GM19023 (cell line): ENCODE data around the gene PYGO1.
A peak's percentile ranks its signal among the peaks of the same experiment; 100 is the strongest.
"Not testable (repeated sequence)": the region's sequence is repeated elsewhere in the genome, so short reads cannot be mapped to it uniquely, and the experiment has no call there.

Source experiments
- ATAC-seq: cut with Tn5 transposase; IDR thresholded peaks from one replicate; pipeline ENCODE4 v1.9.1; 2021; ENCODE audit warnings: mild to moderate bottlenecking, moderate library complexity; ENCODE audit not compliant: unreplicated experiment

Gene PYGO1

DNA sequence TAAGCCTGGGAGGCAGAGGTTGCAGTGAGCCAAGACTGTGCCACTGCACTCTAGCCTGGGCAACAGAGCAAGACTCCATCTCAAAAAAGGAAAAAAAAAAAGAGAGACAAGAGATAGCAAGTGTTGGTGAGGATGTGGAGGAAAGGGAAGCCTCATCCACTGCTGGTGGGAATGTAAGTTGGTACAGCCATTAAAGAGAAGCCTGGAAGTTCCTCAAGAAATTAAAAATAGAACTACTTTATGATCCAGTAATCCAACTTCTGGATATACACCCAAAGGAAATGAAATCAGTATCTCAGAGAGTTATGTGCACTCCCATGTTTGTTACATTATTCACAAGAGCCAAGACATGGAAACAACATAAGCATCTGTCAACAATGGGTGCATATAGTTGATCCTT is 14.9 kb downstream of the PYGO1 start:
- no peak for ATAC-seq

DNA sequence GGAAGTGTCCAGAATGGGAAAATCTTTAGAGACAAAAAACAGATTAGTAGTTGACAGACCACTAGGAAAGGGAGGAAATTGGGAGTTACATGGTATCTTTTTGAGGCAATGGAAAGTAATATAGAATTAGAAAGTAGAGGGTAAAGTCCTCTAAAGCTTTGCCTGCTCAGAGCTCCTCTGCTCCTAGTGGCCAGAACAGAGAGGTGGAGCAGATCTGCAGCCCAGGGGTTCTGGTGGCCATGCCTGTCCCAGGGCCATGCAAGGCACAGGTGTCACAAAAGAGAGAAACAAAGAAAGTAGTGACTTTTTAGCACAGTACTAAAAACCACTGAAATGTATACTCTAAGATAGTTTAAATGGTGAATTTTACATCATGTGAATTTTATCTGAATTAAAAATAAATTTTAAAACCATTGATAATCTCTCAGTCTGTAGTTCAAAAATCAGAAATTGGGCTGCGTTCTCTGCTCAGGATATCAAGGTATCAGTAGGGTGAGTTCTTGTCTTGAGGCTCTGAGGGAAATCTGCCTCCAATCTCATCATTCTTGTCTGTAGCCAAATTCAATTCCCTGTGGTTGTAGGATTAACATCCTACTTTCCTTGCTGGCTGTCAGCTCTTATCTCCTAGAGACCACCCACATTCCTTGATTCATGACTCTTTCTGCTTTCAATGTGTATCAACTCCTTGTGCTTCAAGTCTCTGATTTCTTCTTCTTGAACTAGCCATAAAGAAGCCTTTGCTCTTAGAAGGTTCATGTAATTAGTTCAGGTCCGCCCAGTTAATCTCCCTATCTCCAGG is 23.6 kb downstream of the PYGO1 start:
- no peak for ATAC-seq

DNA sequence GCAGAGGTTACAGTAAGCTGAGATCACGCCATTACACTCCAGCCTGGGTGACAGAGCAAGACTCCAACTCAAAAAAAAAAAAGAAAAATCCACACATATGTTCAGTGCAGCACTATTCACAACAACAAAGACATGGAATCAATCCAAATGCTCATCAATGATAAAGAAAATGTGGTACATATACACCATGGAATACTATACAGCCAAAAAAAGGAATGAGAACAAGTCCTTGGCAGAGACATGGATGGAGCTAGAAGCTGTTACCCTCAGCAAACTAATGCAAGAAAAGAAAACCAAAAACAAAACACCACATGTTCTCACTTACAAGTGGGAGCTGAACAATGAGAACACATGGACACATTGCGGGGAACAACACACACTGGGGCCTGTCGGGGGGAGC is 25.5 kb downstream of the PYGO1 start:
- no peak for ATAC-seq

DNA sequence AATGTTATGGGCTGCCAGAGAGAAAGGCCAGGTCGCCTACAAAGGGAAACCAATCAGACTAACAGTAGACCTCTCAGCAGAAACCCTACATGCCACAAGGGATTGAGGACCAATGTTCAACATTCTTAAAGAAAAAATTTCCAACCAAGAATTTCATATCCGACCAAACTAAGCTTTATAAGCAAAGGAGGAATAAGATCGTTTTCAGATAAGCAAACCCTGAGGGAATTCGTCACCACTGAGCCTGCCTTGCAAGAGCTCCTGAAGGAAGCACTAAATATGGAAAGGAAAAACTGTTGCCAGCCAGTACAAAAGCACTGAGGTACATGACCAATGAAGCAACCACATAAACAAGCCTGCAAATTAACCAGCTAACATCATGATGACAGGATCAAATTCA is 33.1 kb downstream of the PYGO1 start:
- ATAC-seq: no peak

DNA sequence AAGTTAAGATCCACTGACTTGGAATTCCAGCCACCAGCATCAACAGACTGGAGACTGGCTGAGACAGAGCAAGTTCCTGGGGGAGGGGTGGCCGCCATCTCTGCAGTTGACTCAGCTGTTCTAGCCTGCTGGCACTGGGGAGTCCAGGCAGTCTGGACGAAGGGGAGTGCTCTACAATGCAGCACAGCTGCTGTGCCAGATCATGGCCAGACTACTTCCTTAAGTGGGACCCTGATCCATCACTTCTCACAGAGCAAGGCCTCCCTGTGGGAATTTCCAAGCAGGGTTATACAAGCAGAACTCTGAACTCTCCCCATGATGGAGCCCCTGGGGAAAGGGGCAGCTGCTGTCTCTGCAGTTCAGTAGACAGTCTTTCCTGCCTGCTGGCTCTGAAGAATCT is 35.2 kb downstream of the PYGO1 start:
- ATAC-seq: no peak

DNA sequence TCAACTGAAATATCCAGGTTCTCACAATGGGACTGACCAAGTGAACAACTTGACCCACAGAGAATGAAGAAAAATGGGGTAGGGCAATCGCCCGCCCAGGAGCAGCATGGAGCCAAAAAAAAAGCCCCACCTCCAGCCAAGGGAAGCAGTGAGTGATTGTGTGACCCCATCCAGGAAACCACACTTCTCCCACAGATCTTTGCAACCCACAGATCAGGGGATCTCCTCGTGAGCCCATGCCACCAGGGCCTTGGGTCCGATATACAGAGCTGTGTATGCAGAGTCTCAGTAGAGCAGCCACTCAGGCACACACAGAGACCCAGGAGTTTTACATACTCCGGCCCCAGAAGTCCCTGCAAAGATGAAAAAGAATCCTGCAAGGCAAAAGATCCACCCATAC is 35.7 kb downstream of the PYGO1 start:
- ATAC-seq: no peak

DNA sequence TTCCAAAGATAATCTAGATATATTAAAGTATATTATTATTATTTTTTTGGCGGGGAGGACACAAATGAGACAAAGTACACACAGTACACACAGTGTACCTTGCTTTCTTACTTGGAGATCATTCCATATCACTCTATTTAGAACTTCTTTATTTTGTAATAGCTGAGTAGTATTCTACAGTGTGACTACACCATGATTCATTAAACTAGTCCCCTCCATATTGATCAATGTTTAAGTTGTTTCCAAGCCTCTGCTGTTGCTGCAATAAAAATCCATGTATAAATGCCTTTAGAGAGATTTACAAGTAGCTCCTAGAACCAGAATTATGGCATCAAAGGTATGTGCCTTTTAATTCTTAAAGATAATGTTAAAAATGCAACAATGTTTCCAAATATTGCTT is 38.8 kb downstream of the PYGO1 start:
- ATAC-seq: no peak

DNA sequence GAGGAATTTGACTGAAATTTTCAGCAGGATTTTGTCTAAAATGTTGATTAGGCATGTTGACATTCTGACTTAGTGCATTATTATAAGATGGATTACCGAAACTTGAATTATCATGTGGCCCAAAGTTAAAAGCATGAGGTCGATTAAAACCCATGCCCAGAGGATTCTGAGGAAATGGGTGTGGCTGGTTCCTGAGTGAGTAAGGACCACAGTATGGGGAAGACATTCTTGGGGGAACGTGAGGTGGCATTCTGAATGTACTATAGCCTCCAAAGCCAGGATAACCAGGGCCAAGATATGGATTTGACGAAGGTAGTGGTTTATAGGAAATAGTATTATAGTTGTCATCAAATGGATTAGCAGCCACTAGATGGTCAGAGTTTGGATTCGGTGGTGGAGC is 41.4 kb downstream of the PYGO1 start:
- ATAC-seq: no peak

DNA sequence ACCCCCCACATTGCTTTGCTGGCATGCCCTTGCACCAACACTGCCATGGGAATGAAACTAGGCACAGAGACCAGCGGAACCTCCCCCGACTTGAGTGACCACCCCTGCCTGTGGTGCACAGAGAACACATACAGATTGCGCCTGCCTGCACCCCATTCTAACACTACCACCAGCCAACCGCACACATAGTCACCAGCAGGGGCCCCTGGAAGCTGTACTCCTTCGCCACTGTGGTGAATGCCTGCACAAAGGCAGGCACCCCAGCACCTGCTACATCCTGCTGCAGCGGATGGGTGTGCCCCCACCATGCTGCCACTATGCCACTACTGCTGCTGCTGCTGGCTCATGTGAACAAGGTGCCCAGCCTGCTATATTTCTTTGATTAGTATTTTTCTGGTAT is 52.7 kb downstream of the PYGO1 start:
- ATAC-seq: no peak

DNA sequence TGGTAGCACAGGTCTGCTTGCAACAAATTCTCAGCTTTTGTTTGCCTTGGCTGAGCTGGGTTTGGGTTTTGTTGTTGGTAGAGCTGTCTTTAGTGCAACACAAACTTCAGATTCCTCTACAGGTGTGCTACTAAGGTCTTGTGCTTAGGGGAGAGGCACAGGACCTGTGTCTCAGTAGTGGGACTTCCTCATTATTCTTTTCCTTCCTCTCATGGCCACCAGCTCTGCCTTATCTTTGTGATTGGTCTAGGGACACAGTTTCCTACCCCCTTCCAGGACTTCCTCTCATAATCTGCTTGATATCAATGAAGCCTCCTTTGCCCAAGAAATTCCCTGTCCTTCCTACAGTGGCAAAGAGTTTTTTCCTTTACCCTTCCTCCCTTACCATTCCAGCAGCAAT is 55.2 kb downstream of the PYGO1 start:
- no peak for ATAC-seq

DNA sequence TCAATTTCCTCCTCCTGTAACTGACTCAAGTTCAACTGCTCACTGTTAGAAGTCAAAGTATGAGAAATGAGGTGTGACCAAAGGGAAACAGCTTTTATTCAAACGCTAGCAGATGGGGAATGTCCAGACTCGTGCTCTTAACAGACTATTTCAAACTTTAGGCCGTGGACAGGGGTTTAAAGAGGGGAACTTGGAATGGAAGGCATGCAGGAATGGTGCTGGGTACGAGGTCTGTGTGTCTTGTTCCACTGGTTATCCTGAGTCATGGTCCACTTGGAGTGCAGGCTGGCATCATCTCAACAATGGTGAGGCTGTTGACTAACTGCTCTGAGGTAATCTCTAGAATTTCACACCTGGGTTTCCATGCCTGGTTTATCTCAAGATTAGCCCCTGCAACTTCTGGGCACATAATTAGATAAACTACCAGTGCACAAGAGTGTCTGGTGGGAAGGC is 57.3 kb downstream of the PYGO1 start:
- ATAC-seq: no peak

DNA sequence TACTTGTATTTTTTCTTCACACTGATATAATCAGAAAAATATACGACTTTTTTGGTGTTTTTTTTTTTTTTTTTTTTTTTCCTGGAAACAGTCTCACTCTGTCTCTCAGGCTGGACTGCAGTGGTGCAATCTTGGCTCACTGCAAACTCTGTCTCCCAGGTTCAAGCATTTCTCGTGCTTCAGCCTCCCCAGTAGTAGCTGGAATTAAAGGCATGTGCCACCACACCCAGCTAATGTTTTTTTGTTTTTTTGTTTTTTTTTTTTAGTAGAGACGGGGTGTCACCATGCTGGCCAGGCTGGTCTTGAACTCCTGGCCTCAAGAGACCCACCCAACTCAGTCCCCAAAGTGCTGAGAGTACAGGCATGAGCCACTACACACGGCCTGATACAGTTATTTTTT is 59.3 kb downstream of the PYGO1 start:
- ATAC-seq: no peak

DNA sequence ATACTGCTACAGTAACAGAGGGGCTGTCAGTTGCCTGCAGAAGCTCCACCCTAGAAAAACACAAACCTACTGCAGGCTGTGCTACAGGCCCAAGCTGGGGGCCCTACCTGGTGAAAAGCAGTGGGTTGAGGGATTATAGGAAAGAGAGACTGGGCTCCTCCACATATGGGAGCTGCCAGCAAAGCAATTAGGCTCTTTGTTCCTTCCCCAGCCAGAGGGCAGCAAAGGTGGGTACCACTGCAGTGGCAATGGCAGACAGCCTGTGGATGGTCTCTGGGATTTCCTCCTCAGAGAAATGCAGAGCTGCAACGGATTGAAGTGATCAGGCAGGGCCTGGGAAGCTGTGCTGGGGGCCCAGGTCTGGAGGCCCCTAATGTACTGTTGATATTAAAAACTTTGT is 61.0 kb downstream of the PYGO1 start:
- ATAC-seq: no peak

DNA sequence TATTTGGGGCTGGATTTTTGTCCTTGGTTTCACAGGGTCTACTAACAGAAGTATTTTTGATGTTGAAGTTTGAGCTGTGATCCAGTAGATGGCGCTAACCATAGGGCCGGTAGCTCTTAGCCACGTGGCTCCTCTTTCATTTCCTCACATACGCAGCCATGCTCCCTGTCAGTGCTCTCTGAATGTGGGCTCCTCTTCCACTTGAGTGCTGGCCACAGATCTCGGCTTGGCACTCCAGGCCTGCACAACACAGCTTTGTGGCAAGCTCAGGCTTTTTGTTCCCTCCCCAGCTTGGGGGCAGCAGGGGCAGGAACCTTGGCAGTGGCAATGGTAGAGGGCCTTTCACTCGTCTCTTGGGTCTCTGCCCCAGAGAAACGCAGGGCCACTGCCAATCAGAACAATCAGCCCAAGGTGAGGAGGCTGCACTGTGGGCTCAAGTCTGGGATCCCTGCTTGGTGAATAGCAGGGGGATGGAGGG is 61.5 kb downstream of the PYGO1 start:
- ATAC-seq: peak; percentile 87

DNA sequence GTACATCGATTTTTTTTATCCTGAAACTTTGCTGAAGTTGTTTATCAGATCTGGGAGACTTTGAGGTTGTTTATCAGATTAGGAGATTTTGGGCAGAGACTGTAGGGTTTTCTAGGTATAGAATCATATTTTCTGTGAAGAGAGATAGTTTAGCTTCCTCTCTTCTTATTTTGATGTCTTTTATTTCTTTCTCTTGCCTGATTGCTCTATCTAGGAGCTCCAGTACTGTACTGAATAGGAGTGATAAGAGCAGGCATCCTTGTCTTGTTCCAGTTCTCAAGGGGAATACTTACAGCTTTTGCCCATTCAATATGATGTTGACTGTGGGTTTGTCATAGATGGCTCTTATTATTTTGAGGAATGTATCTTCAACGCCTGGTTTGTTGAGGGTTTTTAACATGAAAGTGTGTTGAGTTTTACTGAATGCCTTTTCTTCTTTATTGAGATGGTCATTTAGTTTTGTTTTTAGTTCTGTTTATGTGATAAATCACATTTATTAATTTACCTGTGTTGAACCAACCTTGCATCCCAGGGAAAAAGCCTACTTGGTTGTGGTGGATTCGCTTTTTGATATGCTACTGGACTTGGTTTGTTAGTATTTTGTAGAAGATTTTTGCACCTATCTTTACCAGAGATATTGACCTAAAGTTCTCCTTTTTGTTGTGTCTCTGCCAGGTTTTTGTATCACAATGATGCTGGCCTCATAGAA is 65.2 kb downstream of the PYGO1 start:
- no peak for ATAC-seq

DNA sequence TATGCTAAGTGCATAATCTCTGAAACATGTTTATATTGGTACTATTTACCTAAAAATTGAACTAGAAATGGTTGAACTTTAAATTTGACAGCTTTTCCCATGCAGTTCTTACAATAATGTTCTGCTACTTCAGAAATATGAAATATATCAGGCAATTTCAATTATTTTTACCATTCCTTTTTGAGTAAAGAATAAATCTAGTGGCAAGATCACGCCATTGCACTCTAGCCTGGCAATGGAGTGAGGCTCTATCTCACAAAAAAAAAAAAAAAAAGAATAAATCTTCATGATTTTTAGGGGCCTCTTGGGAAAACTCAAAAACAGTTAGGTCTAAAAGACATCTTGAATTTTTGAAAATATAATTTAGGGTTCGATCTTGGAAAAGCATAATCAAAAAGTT is 69.5 kb downstream of the PYGO1 start:
- no peak for ATAC-seq

DNA sequence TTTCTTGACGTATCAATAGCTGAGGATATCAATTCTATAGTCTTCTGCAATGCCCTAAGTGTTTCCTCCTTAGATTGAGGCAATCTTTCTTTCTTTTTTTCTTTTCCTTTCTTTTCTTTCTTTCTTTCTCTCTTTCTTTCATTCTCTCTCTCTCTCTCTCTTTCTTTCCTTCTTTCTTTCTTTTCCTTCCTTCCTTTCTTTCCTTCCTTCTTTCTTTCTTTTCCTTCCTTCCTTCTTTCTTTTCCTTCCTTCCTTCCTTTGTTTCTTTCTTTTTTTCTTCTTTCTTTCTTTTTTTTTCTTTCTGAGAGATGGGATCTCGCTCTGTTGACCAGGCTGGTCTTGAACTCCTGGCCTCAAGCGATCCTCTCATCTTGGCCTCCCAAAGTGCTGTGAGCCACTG is 70.1 kb downstream of the PYGO1 start:
- ATAC-seq: no peak

DNA sequence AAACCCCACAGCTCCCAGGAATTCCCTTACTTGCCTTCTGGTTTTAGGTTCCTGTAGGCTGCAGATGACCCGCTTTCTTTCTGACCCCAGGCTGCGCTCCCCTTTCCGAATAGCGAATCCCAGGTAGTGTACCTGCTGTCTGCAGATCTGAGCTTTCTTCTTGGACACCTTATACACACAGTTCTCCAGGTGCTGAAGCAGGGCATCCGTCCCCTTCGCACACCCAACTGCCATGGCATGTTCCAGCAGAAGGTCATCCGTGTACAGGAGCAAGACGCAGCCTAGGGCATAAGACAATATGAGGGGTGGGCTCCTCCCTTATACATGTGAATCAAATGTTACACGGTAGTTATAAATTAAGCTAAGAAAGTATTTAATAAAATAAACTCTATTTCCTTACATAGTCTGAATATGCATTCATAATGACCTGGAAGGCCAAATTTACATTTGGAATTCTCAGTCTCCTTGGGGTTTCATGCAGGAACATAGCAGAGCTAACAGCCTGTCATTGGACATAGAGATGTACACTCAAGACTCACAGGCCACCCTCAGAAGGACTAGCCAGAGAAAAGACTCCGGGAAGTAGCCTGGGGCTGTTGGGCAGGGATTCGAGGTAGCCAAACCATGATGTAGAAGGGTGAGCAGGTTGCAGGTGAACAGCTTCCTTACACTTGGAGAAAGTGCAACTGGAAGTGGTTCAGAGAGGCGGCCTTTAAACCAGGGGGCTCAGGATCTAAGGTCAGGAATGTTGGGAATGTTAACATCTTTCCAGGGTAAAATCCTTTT is 72.0 kb downstream of the PYGO1 start:
- ATAC-seq: no peak

DNA sequence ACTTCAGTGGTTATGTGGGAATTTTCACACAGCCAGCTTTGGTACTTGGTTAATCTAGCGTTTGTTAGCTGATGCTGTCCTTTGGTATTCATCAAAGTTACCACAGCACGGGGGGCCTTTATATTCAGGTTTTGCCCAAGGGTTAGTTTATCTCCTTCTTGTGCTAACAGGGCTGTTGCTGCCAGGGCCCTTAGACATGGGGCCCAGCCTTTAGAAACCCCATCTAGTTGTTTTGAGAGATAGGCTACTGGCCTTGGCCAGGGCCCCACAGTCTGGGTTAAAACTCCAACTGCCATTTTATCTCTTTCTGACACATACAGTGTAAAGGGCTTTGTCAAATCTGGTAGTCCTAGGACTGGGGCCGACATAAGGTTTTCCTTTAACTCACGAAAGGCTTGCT is 72.7 kb downstream of the PYGO1 start:
- no peak for ATAC-seq

DNA sequence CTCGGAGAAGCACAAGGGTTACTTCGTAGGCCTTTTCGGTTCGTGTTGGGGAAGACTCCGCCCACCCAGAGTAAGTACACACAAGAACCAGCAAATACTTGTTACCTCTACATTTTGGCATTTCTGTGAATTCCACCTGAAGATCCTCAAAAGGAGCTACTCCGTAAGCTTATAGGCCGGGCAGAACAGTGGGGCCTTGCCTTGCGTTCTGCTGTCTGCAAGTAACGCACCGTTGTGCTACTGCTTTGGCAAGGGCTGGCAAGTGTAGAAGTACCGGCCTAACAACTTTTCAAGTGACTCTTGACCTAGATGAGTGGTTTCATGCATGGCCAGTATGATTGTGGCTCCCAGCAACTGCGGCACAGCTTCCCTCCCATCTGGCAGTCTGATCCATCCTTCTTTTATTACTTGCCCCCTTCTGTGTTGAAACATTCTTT is 73.7 kb downstream of the PYGO1 start:
- no peak for ATAC-seq

DNA sequence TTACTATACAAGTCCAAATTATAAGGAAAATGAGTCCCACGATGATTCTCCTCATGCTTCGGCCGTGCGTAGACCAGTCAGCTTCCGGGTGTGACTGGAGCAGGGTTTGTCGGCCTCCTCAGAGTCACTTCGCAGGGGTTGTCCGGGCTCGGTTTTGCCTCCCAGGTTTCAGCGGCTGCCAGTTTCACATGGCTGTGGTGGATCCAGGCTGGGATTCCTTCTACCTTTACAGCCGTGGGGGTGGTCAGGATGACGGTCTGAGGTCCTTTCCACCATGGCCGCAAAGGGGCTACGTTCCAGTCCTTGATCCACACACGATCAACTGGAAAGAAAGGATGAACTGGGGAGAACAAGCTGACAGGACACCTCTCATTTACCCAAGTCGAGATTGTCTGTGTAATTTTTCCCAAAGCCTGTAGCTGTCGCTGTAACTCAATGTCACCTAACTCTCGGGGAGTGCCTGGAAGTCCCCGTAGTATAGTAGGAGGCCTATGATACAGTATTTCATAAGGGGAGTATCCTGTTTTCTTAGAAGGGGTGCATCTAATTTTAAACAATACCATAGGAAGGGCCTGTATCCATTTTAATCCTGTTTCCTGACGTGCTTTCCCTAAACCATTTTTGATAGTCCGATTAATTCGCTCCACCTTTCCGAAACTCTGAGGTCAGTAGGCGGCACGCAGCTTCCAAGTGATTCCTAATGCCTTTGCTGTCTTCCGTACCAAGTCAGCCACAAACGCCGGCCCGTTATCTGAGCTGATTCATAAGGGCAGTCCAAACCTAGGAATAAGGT is 74.3 kb downstream of the PYGO1 start:
- ATAC-seq: not testable (repeated sequence)
